Heart left ventricle (tissue), 16 donors: Measurements from ENCODE around the gene ANKRD29. TPM values are rescaled to one million over a fixed set of nuclear protein-coding genes. Genes with fewer than 3 reads are reported as not detected.

Source experiments
- ATAC-seq, 4 donors: fragments of 200-7000 bp; cut with Tn5 transposase; one replicate each; pipeline ENCODE4 v1.9.1; 2020 to 2022; ENCODE audit warnings: moderate library complexity in 4 of 4, mild to moderate bottlenecking in 3 of 4, moderate number of reproducible peaks in 1 of 4
- DNase-seq, 5 donors: peaks; one replicate each; pipeline ENCODE4 v3.0.0-alpha.2; 2020
- H3K27ac ChIP-seq, 12 donors: fragments of 200-600 bp; sonication (generic) in 4 of 12; one replicate each; pipeline versions ENCODE4 v1.5.0 to v1.8.0; 2016 to 2022; ENCODE audit warnings: mild to moderate bottlenecking in 2 of 12
- H3K27me3 ChIP-seq, 9 donors: fragments of 200-600 bp; sonication (generic) in 2 of 9; one replicate each; pipeline versions ENCODE4 v1.5.1 to v1.8.0; 2016 to 2022; ENCODE audit warnings: mild to moderate bottlenecking in 3 of 9
- H3K36me3 ChIP-seq, 9 donors: fragments of 200-600 bp; sonication (generic) in 2 of 9; one replicate each; pipeline versions ENCODE4 v1.5.0 to v1.8.0; 2018 to 2022; ENCODE audit warnings: mild to moderate bottlenecking in 2 of 9
- H3K4me1 ChIP-seq, 12 donors: fragments of 200-600 bp; sonication (generic) in 4 of 12; one replicate each; pipeline versions ENCODE4 v1.5.0 to v1.8.0; 2016 to 2022; ENCODE audit warnings: mild to moderate bottlenecking in 3 of 12
- H3K4me3 ChIP-seq, 12 donors: fragments of 200-600 bp; sonication (generic) in 4 of 12; one replicate each; pipeline versions ENCODE4 v1.5.0 to v1.8.0; 2017 to 2022; ENCODE audit warnings: mild to moderate bottlenecking in 9 of 12, moderate library complexity in 4 of 12
- H3K9me3 ChIP-seq, 12 donors: fragments of 200-600 bp; sonication (generic) in 4 of 12; one replicate each; pipeline versions ENCODE4 v1.5.0 to v1.8.0; 2016 to 2022; ENCODE audit warnings: mild to moderate bottlenecking in 1 of 12
- POLR2A ChIP-seq, 2 donors: fragments of 450-650 bp; IDR thresholded peaks; one replicate each; pipeline ENCODE4 v1.6.1; 2017; ENCODE audit warnings: antibody characterized with exemption in 2 of 2, mild to moderate bottlenecking in 2 of 2, moderate library complexity in 2 of 2
- WGBS, 4 donors: extraction: QIAGEN DNeasy Blood & Tissue Kit in 2 of 4; methylation state at CpG; one replicate each; pipeline versions ENCODE4 v1.1.5 to v1.1.7; 2013 to 2018; 5-methylcytosine and 5-hydroxymethylcytosine counted together
- intact Hi-C, 10 donors: fragments of 100-400 bp; cut with DNase I; formaldehyde crosslinking; loops; one replicate each; pipeline versions ENCODE4 v1.11.1 to v1.14.2; 2022
- polyA plus RNA-seq, 2 donors: library from polyadenylated mRNA; stranded (reverse); fragments of 200-250 nt; gene quantifications; one replicate each; pipeline ENCODE4 v1.2.3, GENCODE V29; 2013
- total RNA-seq, 9 donors: library from RNA; depleted of rRNA in 2 of 9; stranded (reverse); fragments of >200 nt in 2 of 9; fragmentation: NEBNext Ultra II Directional in 3 of 9; extraction: Animal tissue kit (Norgen Biotek cat#: 25700) in 3 of 9; gene quantifications; one replicate each; pipeline versions ENCODE4 v1.1.0 to v1.2.4, GENCODE V29; 2016 to 2023
- TF ChIP-seq, protein P1 (sequence below), 12 donors: fragments of 200-600 bp; sonication (generic) in 4 of 12; IDR thresholded peaks; one replicate each; pipeline versions ENCODE4 v1.5.0 to v1.8.0; 2018 to 2022; ENCODE audit warnings: antibody characterized with exemption in 12 of 12, mild to moderate bottlenecking in 5 of 12
- donor health status: ischemic (EF 13 %, LVEDD 7.1; RV severe dilation, severe dysfunction).
- donor health status: healthy with polysubstance abuse.
- donor health status: DM: no; HTN: yes; CAD: no.
- donor health status: DM: no; HTN: no; CAD: no.
- donor health status: ischemic (EF 25% LVEDD 6.9; RV normal size, moderate dysfunction).
- donor health status: ischemic (EF 25% LVEDD 5.7; RV mildly dilated, moderate dysfunction).
- donor health status: healthy.
- donor health status: DM: yes; HTN: yes; CAD: no.
- donor health status: ischemic (EF 35%, LVEDD 5.7; RV mildly dilated, moderate dysfunction).
- donor health status: nonischemic (EF 11% LVEDD 7.7; RV severe dilation, severe dysfunction).
- donor health status: DM: yes; HTN: yes; CAD: no.
- donor health status: PGD.
- donor health status: ischemic (EF 29% LVEDD 5.4; RV normal size, mild dysfunction).
- donor health status: nonischemic (EF 23%, LVEDD 6.1; RV moderate dilation, normal function).

ANKRD29 gene
- total and polyA plus RNA-seq, 11 donors = 1.7 to 7.1 (median 4.9) TPM

DNA sequence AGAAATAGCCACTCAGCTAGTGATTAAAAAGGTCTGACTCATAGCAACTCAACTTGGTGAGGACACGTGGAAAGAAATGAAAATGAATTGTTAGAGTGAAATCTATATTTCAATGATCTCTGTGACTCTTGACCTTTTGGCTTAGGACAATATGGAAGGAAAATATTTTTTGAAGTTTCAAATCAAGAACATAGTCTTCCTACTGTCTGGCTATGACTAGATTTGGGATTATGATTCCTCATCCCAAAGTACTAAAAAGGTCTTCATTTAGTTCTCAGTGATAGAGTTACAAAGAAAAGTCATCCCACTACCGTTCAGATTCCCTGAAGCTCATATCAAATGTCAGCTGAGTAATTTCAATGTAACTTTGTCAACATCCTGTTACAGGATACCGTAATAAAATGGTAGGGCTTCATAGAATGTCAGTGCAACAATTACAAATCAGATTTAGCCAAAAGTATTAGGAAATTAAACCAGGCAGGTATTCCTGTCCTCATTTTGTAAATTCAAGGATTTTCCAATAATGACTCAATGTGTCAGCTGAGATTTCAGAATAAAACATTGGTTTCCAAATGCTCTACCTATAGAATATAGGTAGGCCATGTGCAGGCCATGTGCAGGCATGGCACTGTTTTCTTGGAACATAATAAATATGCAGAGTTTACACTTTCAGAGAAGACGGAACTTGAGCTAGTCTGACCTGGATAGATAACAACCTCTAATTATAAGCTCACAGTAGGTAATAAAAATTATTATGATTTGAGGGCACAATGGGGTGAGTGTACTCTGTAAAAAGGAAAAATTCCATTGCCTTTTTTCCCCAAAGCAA, 36.0 kb downstream of the ANKRD29 start:
- WGBS, 4 donors = 53 to 65% (median 61%) methylated on average over 4 of the region's 4 CpGs
- DNase-seq (no peak), ATAC-seq (no peak)
- H3K36me3 ChIP-seq = peaks cover 0 to 18% (median 0%) of the 10 kb centered on the region in 9 donors
- peak overlapping the region in 2 of 12 donors; percentile 12 to 32 for H3K27ac ChIP-seq
- peaks cover 0 to 5% (median 0%) of the 10 kb centered on the region in 9 donors for H3K27me3 ChIP-seq
- peaks cover 0 to 12% (median 0%) of the 10 kb centered on the region in 12 donors for H3K4me1 ChIP-seq
- H3K9me3 ChIP-seq = no peaks in the 10 kb centered on the region
- TF ChIP-seq, protein P1, sequence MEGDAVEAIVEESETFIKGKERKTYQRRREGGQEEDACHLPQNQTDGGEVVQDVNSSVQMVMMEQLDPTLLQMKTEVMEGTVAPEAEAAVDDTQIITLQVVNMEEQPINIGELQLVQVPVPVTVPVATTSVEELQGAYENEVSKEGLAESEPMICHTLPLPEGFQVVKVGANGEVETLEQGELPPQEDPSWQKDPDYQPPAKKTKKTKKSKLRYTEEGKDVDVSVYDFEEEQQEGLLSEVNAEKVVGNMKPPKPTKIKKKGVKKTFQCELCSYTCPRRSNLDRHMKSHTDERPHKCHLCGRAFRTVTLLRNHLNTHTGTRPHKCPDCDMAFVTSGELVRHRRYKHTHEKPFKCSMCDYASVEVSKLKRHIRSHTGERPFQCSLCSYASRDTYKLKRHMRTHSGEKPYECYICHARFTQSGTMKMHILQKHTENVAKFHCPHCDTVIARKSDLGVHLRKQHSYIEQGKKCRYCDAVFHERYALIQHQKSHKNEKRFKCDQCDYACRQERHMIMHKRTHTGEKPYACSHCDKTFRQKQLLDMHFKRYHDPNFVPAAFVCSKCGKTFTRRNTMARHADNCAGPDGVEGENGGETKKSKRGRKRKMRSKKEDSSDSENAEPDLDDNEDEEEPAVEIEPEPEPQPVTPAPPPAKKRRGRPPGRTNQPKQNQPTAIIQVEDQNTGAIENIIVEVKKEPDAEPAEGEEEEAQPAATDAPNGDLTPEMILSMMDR (IDR thresholded peaks at IDR 0.05) = no peak
- no peak for TF ChIP-seq POLR2A (IDR thresholded peaks at IDR 0.05)
- no peak overlapping the region for H3K4me3 ChIP-seq
- intact Hi-C loops = loop anchor here in 5 of 10 donors (5.0 to 10.0 kb wide), 4 partner anchors 41 to 488 kb away; no protein-coding TSS in a partner anchor

DNA sequence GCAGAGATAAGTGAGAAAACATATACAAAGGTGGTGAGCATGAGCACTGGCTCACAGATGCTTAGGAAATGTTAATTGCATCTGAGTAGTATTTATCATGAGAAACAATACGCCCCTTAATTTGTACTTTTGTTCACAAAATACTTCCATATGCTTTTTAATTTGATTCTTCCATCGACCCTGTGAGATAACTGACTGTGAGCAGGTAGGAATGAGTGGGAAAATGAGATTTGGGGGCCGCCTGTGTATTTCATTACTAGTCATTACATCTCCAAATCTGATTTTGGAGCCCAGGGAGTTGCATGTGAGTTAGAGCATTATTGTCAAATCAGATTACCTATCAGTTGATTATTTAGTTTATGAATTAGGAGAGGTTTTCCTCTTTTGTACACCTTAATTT, 39.7 kb downstream of the ANKRD29 start:
- Histone ChIP-seq H3K27ac (no peak overlapping the region), H3K9me3 (no peaks in the 10 kb centered on the region), H3K4me1 (peaks cover 0 to 25% (median 4%) of the 10 kb centered on the region in 12 donors), H3K4me3 (no peak overlapping the region), H3K27me3 (peaks cover 0 to 30% (median 0%) of the 10 kb centered on the region in 9 donors), H3K36me3 (peaks cover 0 to 7% (median 0%) of the 10 kb centered on the region in 9 donors)
- WGBS, 4 donors = 91 to 96% (median 92%) methylated on average over 3 of the region's 3 CpGs
- DNase-seq (no peak), ATAC-seq (no peak)
- TF ChIP-seq POLR2A (IDR thresholded peaks at IDR 0.05) = no peak
- TF ChIP-seq, protein P1 (IDR thresholded peaks at IDR 0.05) = no peak
- intact Hi-C loops = loop anchor here (2.0 to 10.0 kb wide), 13 partner anchors 64 to 494 kb away; partner anchors contain the start of gene LAMA3 (in 1 of the 10)

DNA sequence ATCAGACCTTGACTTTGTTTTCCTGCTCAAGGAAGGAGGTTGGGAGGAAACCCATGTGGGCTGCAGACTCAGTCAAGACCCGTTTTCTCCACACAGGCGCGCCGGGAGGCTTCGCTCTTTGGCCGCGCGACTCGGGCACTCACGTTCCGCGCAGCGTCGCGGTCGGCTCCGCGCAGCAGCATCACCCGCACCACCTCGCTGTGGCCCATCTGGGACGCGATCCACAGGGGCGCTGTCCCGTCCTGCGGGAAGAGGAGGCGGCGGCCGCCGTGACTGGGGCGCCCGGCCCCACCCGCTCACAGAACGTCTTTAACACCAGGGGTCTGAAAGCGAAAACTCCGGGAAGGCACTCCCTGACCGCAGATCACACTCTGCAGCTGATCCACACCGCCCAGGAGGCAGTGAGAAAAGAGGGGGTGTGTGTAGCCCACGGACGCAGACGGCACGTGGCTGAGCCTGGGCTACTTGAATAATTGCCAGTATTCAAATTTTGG, 43.3 kb downstream of the ANKRD29 start:
- Histone ChIP-seq H3K27ac (peak overlapping the region in 2 of 12 donors; percentile 36 to 39), H3K4me1 (peaks cover 0 to 15% (median 4%) of the 10 kb centered on the region in 12 donors), H3K27me3 (peaks cover 0 to 30% (median 0%) of the 10 kb centered on the region in 9 donors), H3K4me3 (peak overlapping the region; percentile 16 to 66 (median 48)), H3K36me3 (peaks cover 0 to under 1% (median 0%) of the 10 kb centered on the region in 9 donors), H3K9me3 (no peaks in the 10 kb centered on the region)
- ATAC-seq = peak; percentile 40 to 76 (median 69)
- no peak for TF ChIP-seq POLR2A (IDR thresholded peaks at IDR 0.05)
- TF ChIP-seq, protein P1 (IDR thresholded peaks at IDR 0.05) = peak in 1 of 12 donors; percentile 26
- WGBS, 4 donors = 2 to 5% (median 2%) methylated on average over 19 to 41 of the region's 41 CpGs
- intact Hi-C loops = loop anchor here in 1 of 10 donors (10.0 kb wide), 1 partner anchor 295 kb away; no protein-coding TSS in a partner anchor
- DNase-seq = peak in 4 of 5 donors; percentile 19 to 66 (median 36)
